ENCODE results near the gene TMEM150A.
A peak's percentile ranks its signal among the peaks of the same experiment; 100 is the strongest.

Gene TMEM150A

DNA sequence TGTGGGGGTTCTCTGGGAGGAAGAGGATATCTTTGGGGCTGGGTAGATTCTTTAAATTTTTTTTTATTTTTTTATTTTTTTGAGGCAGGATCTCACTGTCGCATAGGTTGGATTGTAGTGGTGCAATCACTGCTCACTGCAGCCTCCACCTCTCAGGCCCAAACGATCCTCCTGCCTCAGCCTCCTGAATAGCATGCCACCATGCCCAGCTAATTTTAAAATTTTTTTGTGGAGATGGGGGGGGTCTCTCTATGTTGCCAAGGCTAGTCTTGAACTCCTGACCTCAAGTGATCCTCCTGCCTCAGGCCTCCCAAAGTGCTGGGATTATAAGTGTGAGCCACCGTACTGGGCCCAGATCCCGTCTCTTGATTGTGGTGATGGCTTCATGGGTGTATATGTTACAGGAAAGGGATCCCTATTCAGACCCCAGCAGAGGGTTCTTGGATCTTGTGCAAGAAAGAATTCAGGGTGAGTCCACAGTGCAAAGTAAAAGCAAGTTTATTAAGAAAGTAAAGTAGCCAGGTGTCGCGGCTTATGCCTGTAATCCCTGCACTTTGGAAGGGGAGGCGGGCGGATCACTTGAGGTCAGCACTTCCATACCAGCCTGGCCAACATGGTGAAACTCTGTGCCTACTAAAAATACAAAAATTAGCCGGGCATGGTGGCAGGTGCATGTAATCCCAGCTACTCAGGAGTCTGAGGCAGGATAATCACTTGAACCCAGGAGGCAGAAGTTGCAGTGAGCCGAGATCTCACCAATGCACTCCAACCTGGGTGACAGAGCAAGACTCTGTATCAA is 11.4 kb upstream of the TMEM150A start:
- WGBS, 2 donors (ENCODE audit: extremely low coverage in 2 of 2, insufficient read length in 2 of 2, insufficient replicate concordance in 1 of 2): no CpG with 5 or more reads among the region's 10 CpGs
- Histone ChIP-seq H3K14ac (ENCODE audit: low read length) (no peak overlapping the region), H3K4me2 (ENCODE audit: insufficient read depth, low read length, poor library complexity, severe bottlenecking) (no peak overlapping the region), H4K8ac (ENCODE audit: low read depth, low read length) (no peak overlapping the region), H2AFZ (ENCODE audit: low read length) (no peak overlapping the region), H2BK120ac (ENCODE audit: low read depth, low read length) (no peak overlapping the region), H3K23ac (ENCODE audit: low read depth, low read length, poor library complexity) (no peak overlapping the region), H3K4me3 (ENCODE audit: low read length in 2 of 2) (no peak overlapping the region), H4K91ac (ENCODE audit: low read depth, low read length, poor library complexity) (no peak overlapping the region), H3K79me1 (ENCODE audit: low read depth, low read length) (peaks cover 11% of the 10 kb centered on the region), H3K9me3 (replicated peaks in 1 of 2; ENCODE audit: control insufficient read depth in 2 of 2, insufficient read depth in 1 of 2, low read depth in 1 of 2, low read length in 2 of 2) (no peaks in the 10 kb centered on the region), H2AK5ac (ENCODE audit: low read depth, low read length) (no peak overlapping the region), H3K36me3 (replicated peaks in 1 of 2; ENCODE audit: control insufficient read depth in 2 of 2, insufficient read depth in 2 of 2, low read length in 2 of 2) (peaks cover 5 to 30% of the 10 kb centered on the region in 2 donors), H2BK5ac (ENCODE audit: low read length) (no peak overlapping the region), H3K4me1 (ENCODE audit: control insufficient read depth in 2 of 2, insufficient read depth in 1 of 2, low read depth in 1 of 2, low read length in 2 of 2) (peaks cover 9 to 10% of the 10 kb centered on the region in 2 donors), H2BK12ac (ENCODE audit: low read length) (no peak overlapping the region), H3K4ac (ENCODE audit: low read length) (no peak overlapping the region), H3K27ac (replicated peaks; ENCODE audit: low read length) (no peak overlapping the region), H2BK15ac (ENCODE audit: low read length) (no peak overlapping the region), H3K9ac (ENCODE audit: low read depth, low read length, poor library complexity) (no peak overlapping the region), H3K27me3 (ENCODE audit: control insufficient read depth in 3 of 3, insufficient read depth in 3 of 3, low read depth in 1 of 3, low read length in 3 of 3) (no peaks in the 10 kb centered on the region), H3K18ac (ENCODE audit: low read length) (no peak overlapping the region)
- no peak for DNase-seq (ENCODE audit: low spot score)

DNA sequence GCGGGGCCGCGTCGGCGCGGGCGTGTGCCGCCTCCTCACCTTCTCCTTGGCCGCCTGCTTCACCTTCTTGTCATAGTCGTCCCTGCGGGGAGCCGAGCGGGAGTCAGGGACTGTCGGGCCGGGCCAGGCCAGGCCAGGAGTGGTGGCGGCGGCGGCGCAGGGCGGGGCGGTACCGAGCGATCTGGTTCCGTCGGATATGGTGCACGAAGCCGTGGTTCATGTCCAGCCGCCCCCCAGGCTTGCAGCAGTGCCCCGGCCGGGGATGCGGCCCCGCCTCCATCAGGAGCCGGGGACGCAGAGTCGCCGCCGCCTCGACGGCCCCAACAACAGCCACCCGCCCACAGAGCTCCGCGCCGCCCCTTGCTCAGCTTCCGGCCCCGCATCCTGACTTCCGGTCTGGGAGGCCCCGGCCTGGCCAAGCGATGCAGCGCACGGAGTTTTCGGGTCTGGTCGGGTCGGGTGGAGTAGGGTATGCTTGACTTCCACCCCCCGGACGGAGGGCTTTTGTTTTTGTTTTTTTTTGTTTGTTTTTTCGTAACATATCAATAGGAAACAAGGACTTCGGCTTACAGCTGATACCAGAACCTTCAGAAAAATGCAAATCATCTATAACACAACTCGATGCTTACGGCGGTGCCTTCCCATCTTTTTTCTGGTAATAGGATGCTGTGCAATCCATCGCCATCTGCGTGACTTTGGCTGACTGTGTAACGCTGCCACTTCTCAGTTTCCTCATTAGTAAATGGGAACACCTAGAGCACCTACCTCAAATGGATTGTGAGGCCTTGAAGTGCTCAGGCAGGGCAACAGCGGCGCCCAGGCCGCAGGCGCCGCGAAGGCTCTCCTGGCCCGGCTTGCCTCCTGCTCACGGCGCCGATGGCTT is 9.4 kb upstream of the TMEM150A start, which contains the start of gene C2orf68:
Gene C2orf68 (minus strand): TSS at position 362 of the 883 bp plus-strand sequence. CDS start 82 bp downstream, at position 280.
- peak within 1 kb of the TSS; percentile 65 for H4K8ac ChIP-seq (ENCODE audit: low read depth, low read length)
- no peak within 1 kb of the TSS for H2BK120ac ChIP-seq (ENCODE audit: low read depth, low read length)
- H4K91ac ChIP-seq (ENCODE audit: low read depth, low read length, poor library complexity): no peak within 1 kb of the TSS
- peak within 1 kb of the TSS; percentile 58 for H2BK12ac ChIP-seq (ENCODE audit: low read length)
- WGBS, 2 donors (ENCODE audit: extremely low coverage in 2 of 2, insufficient read length in 2 of 2, insufficient replicate concordance in 1 of 2): no CpG with 5 or more reads among the region's 73 CpGs
- H2AFZ ChIP-seq (ENCODE audit: low read length): peak within 1 kb of the TSS; percentile 95
- H3K14ac ChIP-seq (ENCODE audit: low read length): peak within 1 kb of the TSS; percentile 82
- H3K9me3 ChIP-seq (replicated peaks in 1 of 2; ENCODE audit: control insufficient read depth in 2 of 2, insufficient read depth in 1 of 2, low read depth in 1 of 2, low read length in 2 of 2): no peaks in the 10 kb centered on the region
- peak within 1 kb of the TSS; percentile 37 for H2BK15ac ChIP-seq (ENCODE audit: low read length)
- H2AK5ac ChIP-seq (ENCODE audit: low read depth, low read length): peak within 1 kb of the TSS; percentile 97
- H3K23ac ChIP-seq (ENCODE audit: low read depth, low read length, poor library complexity): peak within 1 kb of the TSS; percentile 95
- H3K4me1 ChIP-seq (ENCODE audit: control insufficient read depth in 2 of 2, insufficient read depth in 1 of 2, low read depth in 1 of 2, low read length in 2 of 2): peaks cover 4 to 5% of the 10 kb centered on the region in 2 donors
- peaks cover 8% of the 10 kb centered on the region for H3K79me1 ChIP-seq (ENCODE audit: low read depth, low read length)
- no peaks in the 10 kb centered on the region for H3K27me3 ChIP-seq (ENCODE audit: control insufficient read depth in 3 of 3, insufficient read depth in 3 of 3, low read depth in 1 of 3, low read length in 3 of 3)
- H3K18ac ChIP-seq (ENCODE audit: low read length): peak within 1 kb of the TSS; percentile 99
- H3K36me3 ChIP-seq (replicated peaks in 1 of 2; ENCODE audit: control insufficient read depth in 2 of 2, insufficient read depth in 2 of 2, low read length in 2 of 2): peaks cover 17 to 35% of the 10 kb centered on the region in 2 donors
- peak within 1 kb of the TSS; percentile 77 for H3K27ac ChIP-seq (replicated peaks; ENCODE audit: low read length)
- peak within 1 kb of the TSS; percentile 93 to 95 for H3K4me3 ChIP-seq (ENCODE audit: low read length in 2 of 2)
- peak within 1 kb of the TSS; percentile 93 for H2BK5ac ChIP-seq (ENCODE audit: low read length)
- peak within 1 kb of the TSS; percentile 84 for H3K4ac ChIP-seq (ENCODE audit: low read length)
- DNase-seq (ENCODE audit: low spot score): peak; percentile 78
- peak within 1 kb of the TSS; percentile 99 for H3K9ac ChIP-seq (ENCODE audit: low read depth, low read length, poor library complexity)
- H3K4me2 ChIP-seq (ENCODE audit: insufficient read depth, low read length, poor library complexity, severe bottlenecking): peak within 1 kb of the TSS; percentile 80

DNA sequence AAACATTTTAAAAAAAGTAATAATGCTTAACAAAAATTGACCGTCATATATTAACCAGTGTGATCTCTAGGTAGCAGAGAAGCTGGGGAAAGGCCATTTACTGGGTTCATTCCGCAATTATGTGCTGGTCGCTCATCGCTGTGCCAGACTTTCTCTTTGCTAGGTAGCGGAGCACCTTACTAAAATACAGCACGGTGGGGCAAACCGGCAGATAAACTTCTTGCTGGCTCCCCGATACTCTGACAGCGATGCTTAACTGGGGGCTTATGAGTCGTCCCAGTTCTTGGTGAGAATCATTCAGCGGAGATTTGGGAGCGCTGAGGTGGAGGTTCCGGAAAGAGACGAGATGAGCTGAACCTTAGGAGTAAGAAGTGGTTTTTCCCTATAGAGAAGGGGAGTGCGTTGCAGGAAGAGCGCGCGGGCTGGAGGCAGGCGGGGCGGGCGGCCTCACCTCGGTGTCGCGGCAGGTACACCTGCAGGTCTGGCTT is 8.8 kb upstream of the TMEM150A start:
- peak overlapping the region; percentile 95 for H2AFZ ChIP-seq (ENCODE audit: low read length)
- no peak for DNase-seq (ENCODE audit: low spot score)
- peak overlapping the region; percentile 58 for H2BK12ac ChIP-seq (ENCODE audit: low read length)
- no peaks in the 10 kb centered on the region for H3K27me3 ChIP-seq (ENCODE audit: control insufficient read depth in 3 of 3, insufficient read depth in 3 of 3, low read depth in 1 of 3, low read length in 3 of 3)
- WGBS, 2 donors (ENCODE audit: extremely low coverage in 2 of 2, insufficient read length in 2 of 2, insufficient replicate concordance in 1 of 2): no CpG with 5 or more reads among the region's 24 CpGs
- H3K4ac ChIP-seq (ENCODE audit: low read length): peak overlapping the region; percentile 84
- H3K79me1 ChIP-seq (ENCODE audit: low read depth, low read length): peaks cover 8% of the 10 kb centered on the region
- H2BK120ac ChIP-seq (ENCODE audit: low read depth, low read length): no peak overlapping the region
- peaks cover 17 to 42% of the 10 kb centered on the region in 2 donors for H3K36me3 ChIP-seq (replicated peaks in 1 of 2; ENCODE audit: control insufficient read depth in 2 of 2, insufficient read depth in 2 of 2, low read length in 2 of 2)
- peak overlapping the region; percentile 99 for H3K9ac ChIP-seq (ENCODE audit: low read depth, low read length, poor library complexity)
- H2AK5ac ChIP-seq (ENCODE audit: low read depth, low read length): peak overlapping the region; percentile 97
- H3K23ac ChIP-seq (ENCODE audit: low read depth, low read length, poor library complexity): peak overlapping the region; percentile 95
- H3K18ac ChIP-seq (ENCODE audit: low read length): peak overlapping the region; percentile 99
- H3K14ac ChIP-seq (ENCODE audit: low read length): peak overlapping the region; percentile 82
- no peaks in the 10 kb centered on the region for H3K9me3 ChIP-seq (replicated peaks in 1 of 2; ENCODE audit: control insufficient read depth in 2 of 2, insufficient read depth in 1 of 2, low read depth in 1 of 2, low read length in 2 of 2)
- peak overlapping the region; percentile 93 for H2BK5ac ChIP-seq (ENCODE audit: low read length)
- H2BK15ac ChIP-seq (ENCODE audit: low read length): peak overlapping the region; percentile 37
- no peak overlapping the region for H3K27ac ChIP-seq (replicated peaks; ENCODE audit: low read length)
- H3K4me1 ChIP-seq (ENCODE audit: control insufficient read depth in 2 of 2, insufficient read depth in 1 of 2, low read depth in 1 of 2, low read length in 2 of 2): peaks cover 4 to 5% of the 10 kb centered on the region in 2 donors
- H3K4me2 ChIP-seq (ENCODE audit: insufficient read depth, low read length, poor library complexity, severe bottlenecking): peak overlapping the region; percentile 80
- H4K8ac ChIP-seq (ENCODE audit: low read depth, low read length): peak overlapping the region; percentile 65
- peak overlapping the region; percentile 93 to 95 for H3K4me3 ChIP-seq (ENCODE audit: low read length in 2 of 2)
- no peak overlapping the region for H4K91ac ChIP-seq (ENCODE audit: low read depth, low read length, poor library complexity)
